ENCODE measurements around the gene PCNX3.

DNA sequence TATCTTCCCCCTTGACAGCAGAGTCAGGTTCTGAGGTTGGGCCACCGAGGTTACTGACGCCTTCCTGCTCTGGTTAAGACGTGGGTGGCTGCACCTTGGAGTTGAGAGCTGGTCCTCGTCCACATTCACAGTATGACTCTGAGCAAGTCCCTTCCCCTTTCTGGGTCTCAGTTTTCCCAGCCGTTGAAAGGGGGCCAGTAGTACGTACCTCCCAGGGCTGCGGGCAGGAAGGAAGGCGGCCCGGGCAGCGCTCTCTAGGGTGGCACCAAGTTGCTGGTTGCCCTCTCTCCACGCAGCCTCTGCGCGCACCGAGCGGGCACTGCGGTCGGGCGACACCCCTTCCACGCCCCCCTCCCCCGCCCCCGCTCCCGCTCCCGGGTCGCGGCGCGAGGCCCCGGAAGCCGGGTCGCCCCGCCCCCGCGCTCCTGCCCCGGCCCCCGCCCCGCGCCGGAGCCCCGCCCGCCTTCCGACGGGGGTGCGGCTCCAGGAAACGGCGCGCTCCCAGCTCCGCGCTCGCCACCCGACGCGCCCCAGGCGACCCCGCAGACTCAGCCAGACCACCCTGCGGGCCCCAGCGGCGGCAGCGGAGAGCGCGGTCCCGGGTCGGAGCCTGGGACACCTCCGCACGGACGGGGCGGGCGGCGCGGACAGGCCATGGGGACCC lies 39.9 kb upstream of the PCNX3 start, which contains the start of gene EHBP1L1:
- TF ChIP-seq, protein P1, sequence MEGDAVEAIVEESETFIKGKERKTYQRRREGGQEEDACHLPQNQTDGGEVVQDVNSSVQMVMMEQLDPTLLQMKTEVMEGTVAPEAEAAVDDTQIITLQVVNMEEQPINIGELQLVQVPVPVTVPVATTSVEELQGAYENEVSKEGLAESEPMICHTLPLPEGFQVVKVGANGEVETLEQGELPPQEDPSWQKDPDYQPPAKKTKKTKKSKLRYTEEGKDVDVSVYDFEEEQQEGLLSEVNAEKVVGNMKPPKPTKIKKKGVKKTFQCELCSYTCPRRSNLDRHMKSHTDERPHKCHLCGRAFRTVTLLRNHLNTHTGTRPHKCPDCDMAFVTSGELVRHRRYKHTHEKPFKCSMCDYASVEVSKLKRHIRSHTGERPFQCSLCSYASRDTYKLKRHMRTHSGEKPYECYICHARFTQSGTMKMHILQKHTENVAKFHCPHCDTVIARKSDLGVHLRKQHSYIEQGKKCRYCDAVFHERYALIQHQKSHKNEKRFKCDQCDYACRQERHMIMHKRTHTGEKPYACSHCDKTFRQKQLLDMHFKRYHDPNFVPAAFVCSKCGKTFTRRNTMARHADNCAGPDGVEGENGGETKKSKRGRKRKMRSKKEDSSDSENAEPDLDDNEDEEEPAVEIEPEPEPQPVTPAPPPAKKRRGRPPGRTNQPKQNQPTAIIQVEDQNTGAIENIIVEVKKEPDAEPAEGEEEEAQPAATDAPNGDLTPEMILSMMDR (IDR thresholded peaks at IDR 0.05): no peak
- no peak for TF ChIP-seq ZFX (IDR thresholded peaks at IDR 0.05; ENCODE audit: borderline replicate concordance)

Measured in 22Rv1 (cell line).